HG02623 (cell line): Measurements from ENCODE around the gene CYBRD1.
A peak's percentile ranks its signal among the peaks of the same experiment; 100 is the strongest.
"Not testable (repeated sequence)": the region's sequence is repeated elsewhere in the genome, so short reads cannot be mapped to it uniquely, and the experiment has no call there.

Experiments used
- ATAC-seq: cut with Tn5 transposase; IDR thresholded peaks from one replicate; pipeline ENCODE4 v1.9.1; 2021; ENCODE audit warnings: moderate library complexity; ENCODE audit not compliant: unreplicated experiment

Gene CYBRD1, protein sequence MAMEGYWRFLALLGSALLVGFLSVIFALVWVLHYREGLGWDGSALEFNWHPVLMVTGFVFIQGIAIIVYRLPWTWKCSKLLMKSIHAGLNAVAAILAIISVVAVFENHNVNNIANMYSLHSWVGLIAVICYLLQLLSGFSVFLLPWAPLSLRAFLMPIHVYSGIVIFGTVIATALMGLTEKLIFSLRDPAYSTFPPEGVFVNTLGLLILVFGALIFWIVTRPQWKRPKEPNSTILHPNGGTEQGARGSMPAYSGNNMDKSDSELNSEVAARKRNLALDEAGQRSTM

GRCh38 chr2:171522052-171522787 lies at the start of gene CYBRD1:
Gene CYBRD1 (plus strand): TSS chr2:171522474. CDS start chr2:171522546, 72 bp downstream.
- ATAC-seq: peak; percentile 41

GRCh38 chr2:171475979-171476378 lies 46.3 kb upstream of the CYBRD1 start:
- no peak for ATAC-seq

DNA sequence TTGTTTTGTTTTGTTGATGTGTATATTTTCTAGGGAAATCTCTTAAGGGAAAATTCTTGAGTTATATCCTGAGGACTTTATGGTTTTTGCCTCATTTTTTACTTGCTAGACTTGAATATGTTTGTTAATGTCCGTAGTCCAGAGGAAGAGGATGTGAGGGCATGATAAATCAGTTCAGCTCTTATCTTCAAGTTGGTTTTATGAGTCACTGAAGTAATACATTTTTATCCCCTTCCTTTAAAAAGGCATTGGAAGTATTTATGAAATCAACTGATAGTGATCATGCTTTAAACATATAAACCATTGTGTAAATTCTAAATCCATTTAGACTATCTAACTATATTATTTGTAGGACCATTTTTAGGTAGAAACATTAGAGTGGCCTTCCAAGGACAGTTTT lies 43.9 kb upstream of the CYBRD1 start:
- ATAC-seq: no peak

DNA sequence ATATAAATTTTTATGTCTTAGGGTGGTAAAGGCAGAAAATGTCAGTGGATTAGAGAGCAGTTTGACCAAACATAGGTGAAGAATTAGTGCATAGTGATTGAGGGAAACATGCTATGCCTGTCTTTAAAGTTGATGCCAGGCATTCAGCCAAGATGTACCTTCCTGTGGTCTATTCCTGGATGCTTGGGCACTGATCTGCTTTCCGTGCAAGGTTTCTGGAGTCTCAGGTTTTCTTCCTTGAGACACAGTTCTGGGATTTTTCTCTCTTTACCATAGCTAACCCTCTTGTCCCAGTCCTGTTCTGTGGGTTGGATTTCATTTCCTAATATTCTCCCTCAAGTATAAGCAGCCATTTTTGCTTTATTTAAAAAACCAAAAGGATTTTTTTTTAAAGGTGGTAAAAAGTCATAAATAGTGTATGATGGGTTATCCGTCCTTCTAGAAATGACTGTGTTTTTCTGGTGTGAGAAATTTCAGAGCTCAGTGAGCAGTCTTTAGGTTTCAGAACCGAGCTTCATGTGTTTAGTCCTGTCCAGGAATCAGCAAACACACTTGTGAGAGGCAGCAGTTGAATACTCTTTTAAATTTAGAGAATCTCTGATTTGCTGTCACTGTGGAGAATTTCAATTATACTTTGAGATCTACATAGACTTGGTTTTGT lies 43.0 kb upstream of the CYBRD1 start:
- no peak for ATAC-seq

DNA sequence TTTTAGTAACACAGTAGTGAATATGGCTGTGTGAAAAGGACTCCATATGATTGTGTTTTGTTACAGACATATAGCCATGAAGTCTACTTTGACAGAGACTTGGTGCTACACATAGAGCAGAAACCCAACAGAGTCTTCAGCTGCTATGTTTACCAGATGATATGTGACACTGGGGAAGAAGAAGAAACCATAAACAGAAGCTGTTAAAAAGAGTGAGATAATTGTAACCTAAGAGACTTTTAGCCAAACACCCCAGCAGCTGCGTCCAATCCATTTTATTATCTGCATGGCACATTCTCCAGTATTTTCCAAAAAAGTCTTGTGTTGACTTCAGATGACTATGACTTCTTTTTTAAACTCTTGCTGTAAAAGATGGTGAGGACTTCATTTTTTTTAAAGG lies 41.4 kb upstream of the CYBRD1 start:
- ATAC-seq: no peak

DNA sequence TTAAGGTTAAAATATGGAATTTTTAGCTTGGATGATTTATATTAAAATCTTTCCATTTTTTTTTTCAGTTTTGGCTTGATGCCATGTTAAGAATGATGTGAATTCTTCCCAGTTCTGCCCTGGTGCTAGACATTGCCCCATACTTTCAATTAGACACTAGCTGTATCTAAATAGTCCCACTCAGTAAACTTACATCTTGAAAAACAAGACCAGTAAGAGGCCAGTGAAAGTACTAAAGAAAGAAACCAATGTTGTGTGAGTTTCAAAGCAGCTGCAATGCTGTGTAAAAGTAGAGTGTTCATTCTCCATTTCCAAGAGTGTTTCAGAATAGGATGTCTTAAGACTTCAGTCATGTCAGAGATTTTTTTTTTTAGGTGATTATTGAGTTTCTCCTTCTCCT lies 40.0 kb upstream of the CYBRD1 start:
- ATAC-seq: no peak

DNA sequence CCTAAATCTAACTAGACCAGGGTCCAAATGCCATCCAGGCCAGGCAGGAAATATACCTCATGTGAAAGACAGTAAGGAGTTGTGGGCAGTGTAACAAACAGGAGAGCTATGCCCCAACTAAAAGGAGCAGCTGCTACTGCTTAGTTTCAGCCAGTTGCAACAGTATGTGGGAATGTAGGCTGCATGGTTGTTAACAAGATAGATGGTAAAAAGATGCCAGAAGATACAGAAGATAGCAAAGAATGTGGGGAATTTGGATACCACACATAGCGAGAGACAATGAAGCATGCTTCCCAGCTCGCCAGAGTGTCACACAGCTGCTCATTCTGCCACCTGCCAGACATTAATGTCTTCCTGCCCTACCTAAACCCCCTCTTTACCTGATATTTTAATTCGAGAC lies 39.4 kb upstream of the CYBRD1 start:
- no peak for ATAC-seq

GRCh38 chr2:171483793-171484192 lies 38.5 kb upstream of the CYBRD1 start:
- no peak for ATAC-seq

DNA sequence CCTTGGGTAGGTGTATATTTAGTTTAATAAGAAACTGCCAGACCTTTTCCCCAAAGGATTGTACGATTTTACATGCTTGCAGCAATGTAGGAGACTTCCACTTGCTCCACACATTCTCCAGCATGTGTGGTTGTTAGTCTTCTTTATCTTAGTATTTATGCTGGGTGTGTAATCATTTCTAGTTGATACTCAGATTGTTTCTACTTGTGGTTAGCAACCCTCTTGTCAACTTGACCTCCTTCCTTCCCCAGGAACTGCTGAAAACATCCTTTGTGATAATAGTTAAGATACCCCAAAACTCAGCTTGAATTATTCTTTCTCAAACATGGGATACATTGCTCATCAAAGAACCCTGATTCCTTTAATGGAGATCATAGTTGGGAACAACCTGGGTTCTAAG lies 37.2 kb upstream of the CYBRD1 start:
- no peak for ATAC-seq

GRCh38 chr2:171487201-171487600 lies 35.1 kb upstream of the CYBRD1 start:
- ATAC-seq: no peak

DNA sequence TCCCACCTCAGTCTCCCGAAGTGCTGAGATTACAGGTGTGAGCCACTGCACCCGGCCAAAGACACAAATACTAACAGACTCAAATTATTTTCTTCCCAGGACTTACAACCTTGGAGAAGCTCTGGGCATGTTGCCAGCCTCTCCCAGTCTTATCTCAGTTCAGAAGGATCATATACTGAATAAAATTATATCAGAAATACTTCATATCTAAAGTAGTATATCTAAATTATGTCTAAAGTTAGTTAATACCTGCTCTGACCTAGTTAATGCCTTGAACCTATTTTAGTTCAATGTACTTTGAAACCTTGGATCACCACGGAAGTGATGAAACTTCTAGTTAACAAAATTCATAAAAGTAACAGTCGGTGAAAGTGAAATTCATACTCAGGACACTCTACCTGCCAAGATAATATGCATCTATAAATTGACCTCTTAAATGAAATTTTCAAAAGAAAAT lies 34.4 kb upstream of the CYBRD1 start:
- ATAC-seq: no peak

GRCh38 chr2:171490577-171490976 lies 31.7 kb upstream of the CYBRD1 start:
- ATAC-seq: no peak

GRCh38 chr2:171491292-171491691 lies 31.0 kb upstream of the CYBRD1 start:
- no peak for ATAC-seq

DNA sequence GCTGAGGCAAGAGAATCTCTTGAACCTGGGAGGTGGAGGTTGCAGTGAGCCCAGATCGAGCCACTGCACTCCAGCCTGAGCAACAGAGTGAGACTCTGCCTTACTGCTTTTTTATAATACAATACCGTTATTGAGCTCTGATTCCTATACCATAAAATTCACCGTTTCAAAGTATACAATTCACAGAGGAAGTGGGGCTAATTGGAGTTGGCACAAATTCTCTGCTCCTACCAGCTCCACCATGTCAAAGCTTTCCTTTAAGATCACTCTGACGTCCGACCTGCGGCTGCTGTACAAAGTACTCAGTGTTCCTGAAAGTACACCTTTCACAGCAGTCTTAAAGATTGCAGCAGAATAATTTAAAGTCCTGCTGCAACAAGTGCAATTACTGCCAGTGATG lies 29.6 kb upstream of the CYBRD1 start:
- no peak for ATAC-seq

DNA sequence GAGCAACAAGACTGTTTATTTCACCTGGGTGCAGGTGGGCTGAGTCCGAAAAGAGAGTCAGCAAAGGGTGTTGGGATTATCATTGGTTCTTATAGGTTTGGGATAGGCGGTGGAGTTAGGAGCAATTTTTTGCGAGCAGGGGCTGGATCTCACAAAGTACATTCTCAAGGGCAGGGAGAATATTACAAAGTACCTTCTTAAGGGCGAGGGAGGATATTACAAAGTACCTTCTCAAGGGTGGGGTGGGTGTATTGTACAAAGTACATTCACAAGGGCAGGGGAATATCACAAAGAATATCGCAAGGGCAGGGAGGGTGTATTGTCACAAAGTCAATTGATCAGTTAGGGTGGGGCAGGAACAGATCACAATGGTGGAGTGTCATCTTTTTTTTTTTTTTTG lies 24.6 kb upstream of the CYBRD1 start:
- not testable (repeated sequence) for ATAC-seq

DNA sequence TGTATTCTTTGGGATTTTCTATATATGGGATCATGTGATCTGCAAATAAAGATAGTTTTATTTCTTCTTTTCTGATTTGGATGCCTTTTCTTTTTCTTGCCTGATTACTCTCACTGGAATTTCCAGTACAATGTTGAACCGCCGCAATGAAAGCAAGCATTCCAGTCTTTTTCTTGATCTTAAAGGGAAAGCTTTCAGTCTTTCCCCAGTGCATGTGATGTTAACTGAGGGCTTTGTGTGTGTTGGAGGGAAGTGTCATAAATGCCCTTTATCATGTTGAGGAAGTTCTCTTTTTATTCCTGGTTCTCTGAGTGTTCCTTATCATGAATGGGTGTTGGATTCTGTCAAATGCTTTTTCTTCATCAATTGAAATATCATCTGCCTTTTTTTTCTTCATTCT lies 16.9 kb upstream of the CYBRD1 start:
- no peak for ATAC-seq

- peak; percentile 74 for ATAC-seq
Observed at GRCh38 chr2:171509945-171510731, 12.1 kb upstream of the CYBRD1 start.

DNA sequence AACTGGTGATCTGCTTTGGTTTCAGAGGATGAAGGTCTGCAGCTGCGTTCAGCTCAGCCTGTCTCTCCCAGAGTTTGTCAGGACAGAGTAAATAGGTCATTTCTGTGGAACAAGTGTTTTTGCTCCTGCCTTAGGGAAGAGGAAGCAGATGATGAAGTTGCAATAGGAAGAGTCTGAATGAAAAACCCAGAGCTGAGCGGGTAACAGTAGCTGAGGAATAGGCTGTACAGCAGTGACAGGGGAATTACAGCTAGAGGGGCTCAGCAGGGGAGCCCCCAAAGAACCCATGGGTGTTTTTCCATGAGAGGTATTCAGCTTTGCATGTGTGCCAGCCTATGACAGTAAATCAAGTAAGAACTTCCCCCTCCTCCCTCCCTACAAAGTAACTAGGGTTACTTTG lies 10.3 kb upstream of the CYBRD1 start:
- ATAC-seq: no peak

DNA sequence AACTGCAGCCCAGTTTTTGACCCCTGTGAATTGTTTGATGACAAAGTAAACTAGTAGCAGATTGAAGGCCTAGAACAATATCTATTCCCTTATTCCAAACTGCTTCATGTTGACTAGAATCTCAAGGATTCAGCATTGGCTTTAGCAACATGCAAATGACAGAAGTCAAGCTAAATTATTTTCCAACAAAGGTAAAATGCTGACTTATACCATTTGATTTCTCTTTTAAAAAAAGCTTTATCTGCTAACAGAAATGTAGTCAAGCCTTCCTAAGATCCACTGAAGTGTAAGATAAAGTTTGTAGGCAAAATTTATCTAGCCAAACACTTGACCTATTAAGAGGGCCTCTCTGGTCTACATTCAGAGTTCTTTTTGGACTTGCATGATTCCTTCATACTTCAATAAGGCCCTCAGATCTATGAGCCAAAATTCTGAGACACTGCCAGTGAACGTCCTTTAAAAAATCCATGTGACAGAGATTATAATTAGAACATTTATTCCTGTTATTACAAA lies 9.5 kb upstream of the CYBRD1 start:
- ATAC-seq: no peak

DNA sequence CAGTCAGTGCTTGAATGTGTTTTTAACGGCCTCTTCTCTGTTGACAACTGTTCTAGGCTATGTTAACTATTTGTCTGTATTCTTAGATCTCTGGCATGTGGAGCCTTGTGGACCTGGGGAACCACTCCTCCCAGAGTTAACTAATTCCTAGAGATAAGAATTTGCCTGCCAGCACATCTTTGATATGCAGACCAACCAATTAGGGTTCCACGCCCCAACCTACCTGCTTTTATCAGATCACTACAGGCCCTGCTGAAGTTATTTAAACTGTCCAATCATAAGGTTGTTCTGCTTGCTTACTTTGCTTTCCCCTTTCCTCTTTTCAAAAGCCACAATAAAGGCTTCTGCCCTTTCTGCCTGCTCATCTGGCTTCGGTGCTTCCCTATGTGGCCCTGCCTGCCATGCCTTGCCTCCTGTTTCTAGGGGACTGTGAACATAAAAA lies 8.5 kb upstream of the CYBRD1 start:
- ATAC-seq: no peak
